PC-3 (cell line): ENCODE results near the gene C16orf78.

Experiments
- EZH2 ChIP-seq: fragments of 300-600 bp; sonication (generic); IDR thresholded peaks from one replicate; pipeline ENCODE4 v1.6.1; 2017; ENCODE audit warnings: antibody characterized with exemption, mild to moderate bottlenecking, low read length; ENCODE audit not compliant: unreplicated experiment
- EZH2phosphoT487 ChIP-seq: fragments of 300-600 bp; sonication (generic); IDR thresholded peaks from 2 replicates; pipeline ENCODE4 v1.6.1; 2018; ENCODE audit warnings: mild to moderate bottlenecking, antibody characterized with exemption, low read length, borderline replicate concordance
- TF ChIP-seq, protein P1 (sequence below): fragments of 300-600 bp; sonication (generic); conservative IDR thresholded peaks from 2 replicates; pipeline ENCODE4 v1.5.1; 2017; ENCODE audit warnings: antibody characterized with exemption, low read depth, mild to moderate bottlenecking, low read length

DNA sequence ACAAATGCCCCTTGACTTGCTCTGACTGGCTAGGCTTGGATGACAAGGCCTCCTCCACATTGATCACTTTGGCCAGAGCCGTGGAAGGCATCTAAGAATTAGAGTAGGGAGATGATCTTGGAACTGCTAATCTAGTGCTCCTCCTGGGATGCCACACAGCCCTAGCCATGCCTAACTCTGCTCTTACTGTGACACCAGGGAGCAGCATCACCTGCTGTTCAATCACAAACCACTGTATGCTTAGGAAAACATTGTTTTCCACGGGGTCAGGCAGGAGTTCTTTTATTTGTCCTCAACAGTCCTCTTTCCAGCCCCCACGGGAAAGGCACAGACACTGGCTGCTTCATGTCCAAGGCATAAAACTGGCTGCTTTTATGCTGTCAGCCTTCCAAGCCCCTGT lies 46.3 kb downstream of the C16orf78 start:
- TF ChIP-seq, protein P1, sequence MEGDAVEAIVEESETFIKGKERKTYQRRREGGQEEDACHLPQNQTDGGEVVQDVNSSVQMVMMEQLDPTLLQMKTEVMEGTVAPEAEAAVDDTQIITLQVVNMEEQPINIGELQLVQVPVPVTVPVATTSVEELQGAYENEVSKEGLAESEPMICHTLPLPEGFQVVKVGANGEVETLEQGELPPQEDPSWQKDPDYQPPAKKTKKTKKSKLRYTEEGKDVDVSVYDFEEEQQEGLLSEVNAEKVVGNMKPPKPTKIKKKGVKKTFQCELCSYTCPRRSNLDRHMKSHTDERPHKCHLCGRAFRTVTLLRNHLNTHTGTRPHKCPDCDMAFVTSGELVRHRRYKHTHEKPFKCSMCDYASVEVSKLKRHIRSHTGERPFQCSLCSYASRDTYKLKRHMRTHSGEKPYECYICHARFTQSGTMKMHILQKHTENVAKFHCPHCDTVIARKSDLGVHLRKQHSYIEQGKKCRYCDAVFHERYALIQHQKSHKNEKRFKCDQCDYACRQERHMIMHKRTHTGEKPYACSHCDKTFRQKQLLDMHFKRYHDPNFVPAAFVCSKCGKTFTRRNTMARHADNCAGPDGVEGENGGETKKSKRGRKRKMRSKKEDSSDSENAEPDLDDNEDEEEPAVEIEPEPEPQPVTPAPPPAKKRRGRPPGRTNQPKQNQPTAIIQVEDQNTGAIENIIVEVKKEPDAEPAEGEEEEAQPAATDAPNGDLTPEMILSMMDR: no peak
- no peak for TF ChIP-seq EZH2
- TF ChIP-seq EZH2phosphoT487: no peak
